Ishikawa (cell line): ENCODE results near the gene CRTC1.

Experiments
- CEBPB ChIP-seq: IDR thresholded peaks from 2 replicates; pipeline ENCODE4 v1.6.1; 2012
- CREB1 ChIP-seq: IDR thresholded peaks from 2 replicates; pipeline ENCODE4 v1.6.1; 2012; ENCODE audit warnings: low read depth
- EGR1 ChIP-seq: IDR thresholded peaks from 2 replicates; pipeline ENCODE4 v1.6.1; 2012
- EP300 ChIP-seq: IDR thresholded peaks from 2 replicates; pipeline ENCODE4 v1.6.1; 2012; ENCODE audit warnings: borderline replicate concordance
- FOXM1 ChIP-seq: IDR thresholded peaks from 2 replicates; pipeline ENCODE4 v1.6.1; 2012; ENCODE audit warnings: low read depth, borderline replicate concordance
- NFIC ChIP-seq: IDR thresholded peaks from 2 replicates; pipeline ENCODE4 v1.6.1; 2012
- TAF1 ChIP-seq: IDR thresholded peaks from 2 replicates; pipeline ENCODE4 v1.6.1; 2012; ENCODE audit warnings: low read depth, mild to moderate bottlenecking
- TCF12 ChIP-seq: IDR thresholded peaks from 2 replicates; pipeline ENCODE4 v1.6.1; 2012; ENCODE audit warnings: low read depth
- TEAD4 ChIP-seq: IDR thresholded peaks from 2 replicates; pipeline ENCODE4 v1.6.1; 2012
- YY1 ChIP-seq: IDR thresholded peaks from 2 replicates; pipeline ENCODE4 v1.6.1; 2012; ENCODE audit warnings: low read depth
- ZBTB7A ChIP-seq: IDR thresholded peaks from 2 replicates; pipeline ENCODE4 v1.6.1; 2012; ENCODE audit warnings: low read depth
- TF ChIP-seq, protein P1 (sequence below): IDR thresholded peaks from 2 replicates; pipeline ENCODE4 v1.6.1; 2012
- TF ChIP-seq, protein P2 (sequence below): IDR thresholded peaks from 2 replicates; pipeline ENCODE4 v1.6.1; 2012; ENCODE audit warnings: low read depth, mild to moderate bottlenecking

DNA sequence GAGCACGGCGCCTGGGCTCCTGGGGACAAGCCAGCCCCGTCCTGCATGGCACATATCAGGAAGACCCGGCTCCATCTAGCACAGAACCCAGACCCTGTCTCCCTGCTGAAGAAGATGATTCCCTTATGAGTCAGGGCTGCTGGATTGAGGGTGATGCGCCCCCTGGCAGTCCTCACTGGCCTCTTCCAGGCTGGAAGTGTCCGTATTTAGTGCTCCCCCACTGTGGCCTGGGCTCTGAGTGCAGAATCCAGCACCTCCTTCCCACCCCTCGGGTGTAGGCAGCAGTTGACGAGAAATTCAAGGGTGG lies 92.8 kb downstream of the CRTC1 start:
- TF ChIP-seq CEBPB (no peak), EP300 (no peak), CREB1 (no peak), EGR1 (no peak), TAF1 (no peak), YY1 (no peak), ZBTB7A (no peak), TEAD4 (no peak), NFIC (no peak), FOXM1 (no peak), TCF12 (no peak)
- TF ChIP-seq, protein P1, sequence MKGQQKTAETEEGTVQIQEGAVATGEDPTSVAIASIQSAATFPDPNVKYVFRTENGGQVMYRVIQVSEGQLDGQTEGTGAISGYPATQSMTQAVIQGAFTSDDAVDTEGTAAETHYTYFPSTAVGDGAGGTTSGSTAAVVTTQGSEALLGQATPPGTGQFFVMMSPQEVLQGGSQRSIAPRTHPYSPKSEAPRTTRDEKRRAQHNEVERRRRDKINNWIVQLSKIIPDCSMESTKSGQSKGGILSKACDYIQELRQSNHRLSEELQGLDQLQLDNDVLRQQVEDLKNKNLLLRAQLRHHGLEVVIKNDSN: no peak
- TF ChIP-seq, protein P2, sequence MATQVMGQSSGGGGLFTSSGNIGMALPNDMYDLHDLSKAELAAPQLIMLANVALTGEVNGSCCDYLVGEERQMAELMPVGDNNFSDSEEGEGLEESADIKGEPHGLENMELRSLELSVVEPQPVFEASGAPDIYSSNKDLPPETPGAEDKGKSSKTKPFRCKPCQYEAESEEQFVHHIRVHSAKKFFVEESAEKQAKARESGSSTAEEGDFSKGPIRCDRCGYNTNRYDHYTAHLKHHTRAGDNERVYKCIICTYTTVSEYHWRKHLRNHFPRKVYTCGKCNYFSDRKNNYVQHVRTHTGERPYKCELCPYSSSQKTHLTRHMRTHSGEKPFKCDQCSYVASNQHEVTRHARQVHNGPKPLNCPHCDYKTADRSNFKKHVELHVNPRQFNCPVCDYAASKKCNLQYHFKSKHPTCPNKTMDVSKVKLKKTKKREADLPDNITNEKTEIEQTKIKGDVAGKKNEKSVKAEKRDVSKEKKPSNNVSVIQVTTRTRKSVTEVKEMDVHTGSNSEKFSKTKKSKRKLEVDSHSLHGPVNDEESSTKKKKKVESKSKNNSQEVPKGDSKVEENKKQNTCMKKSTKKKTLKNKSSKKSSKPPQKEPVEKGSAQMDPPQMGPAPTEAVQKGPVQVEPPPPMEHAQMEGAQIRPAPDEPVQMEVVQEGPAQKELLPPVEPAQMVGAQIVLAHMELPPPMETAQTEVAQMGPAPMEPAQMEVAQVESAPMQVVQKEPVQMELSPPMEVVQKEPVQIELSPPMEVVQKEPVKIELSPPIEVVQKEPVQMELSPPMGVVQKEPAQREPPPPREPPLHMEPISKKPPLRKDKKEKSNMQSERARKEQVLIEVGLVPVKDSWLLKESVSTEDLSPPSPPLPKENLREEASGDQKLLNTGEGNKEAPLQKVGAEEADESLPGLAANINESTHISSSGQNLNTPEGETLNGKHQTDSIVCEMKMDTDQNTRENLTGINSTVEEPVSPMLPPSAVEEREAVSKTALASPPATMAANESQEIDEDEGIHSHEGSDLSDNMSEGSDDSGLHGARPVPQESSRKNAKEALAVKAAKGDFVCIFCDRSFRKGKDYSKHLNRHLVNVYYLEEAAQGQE: no peak
